Caki2 (cell line): ENCODE measurements around the gene LY6G6D. TPM values are rescaled to one million over a fixed set of nuclear protein-coding genes. Genes with fewer than 3 reads are reported as not detected.
"Not testable (repeated sequence)": the region's sequence is repeated elsewhere in the genome, so short reads cannot be mapped to it uniquely, and the experiment has no call there.

Experiments used
- DNase-seq: peaks from one replicate; pipeline ENCODE4 v3.0.0-alpha.2; 2015; ENCODE audit warnings: low read depth
- in situ Hi-C: cut with HindIII; loops from 2 replicates; pipeline ENCODE4 v1.10.0; 2016; ENCODE audit warnings: low sequenced_read_pairs, low pct_unique_long_range_greater_than_20kb, mixed read lengths
- total RNA-seq: library from RNA; depleted of rRNA; stranded (reverse); fragments of >200 nt; shearing (Covaris generic); gene quantifications from 2 replicates; pipeline ENCODE4 v1.2.3, GENCODE V29; 2014; ENCODE audit warnings: low replicate concordance

LY6G6D gene
- total RNA-seq, 1 experiment from 2014 or later: not detected

DNA sequence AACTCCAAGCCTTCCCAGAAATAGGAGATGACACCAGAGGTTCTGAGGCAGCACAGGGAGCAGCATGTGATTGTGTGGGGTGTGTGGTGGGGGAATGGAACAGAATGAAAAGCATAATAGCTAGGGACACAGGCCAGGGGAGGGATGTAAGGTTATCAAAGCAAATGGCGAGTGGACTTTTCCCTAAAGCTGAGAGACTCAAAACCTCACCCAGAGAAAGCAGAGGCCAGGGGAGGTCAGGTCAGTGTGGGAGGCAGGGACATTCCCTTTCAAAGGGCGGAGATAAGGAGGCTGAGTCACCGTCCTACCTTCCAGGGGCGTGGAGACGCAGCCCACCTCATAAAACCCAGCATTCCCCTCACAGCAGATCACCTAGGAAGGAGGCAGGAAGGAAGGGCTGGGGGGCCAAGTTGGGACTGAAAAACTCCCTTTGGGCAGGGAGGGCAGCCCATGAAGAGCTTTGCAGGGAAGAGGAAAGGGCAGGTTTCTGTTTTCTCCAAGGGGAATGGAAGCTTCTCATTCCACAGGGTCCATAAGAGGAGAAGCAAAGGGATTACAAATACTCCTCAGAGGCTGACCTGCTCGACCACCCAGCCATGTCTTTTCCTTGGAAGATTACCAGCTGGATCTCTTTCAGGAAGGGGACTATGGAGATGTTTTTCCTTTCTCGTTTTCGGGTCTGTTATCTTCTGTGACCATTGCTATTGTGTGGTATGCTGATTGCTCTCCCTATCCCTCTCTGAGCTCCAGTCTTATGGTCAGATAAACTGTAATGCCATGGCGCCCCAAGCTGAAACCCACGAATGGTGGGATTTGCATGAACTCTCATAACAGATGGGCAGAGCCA lies 24.7 kb upstream of the LY6G6D start:
- in situ Hi-C loops: no loop called here
- DNase-seq: no peak

DNA sequence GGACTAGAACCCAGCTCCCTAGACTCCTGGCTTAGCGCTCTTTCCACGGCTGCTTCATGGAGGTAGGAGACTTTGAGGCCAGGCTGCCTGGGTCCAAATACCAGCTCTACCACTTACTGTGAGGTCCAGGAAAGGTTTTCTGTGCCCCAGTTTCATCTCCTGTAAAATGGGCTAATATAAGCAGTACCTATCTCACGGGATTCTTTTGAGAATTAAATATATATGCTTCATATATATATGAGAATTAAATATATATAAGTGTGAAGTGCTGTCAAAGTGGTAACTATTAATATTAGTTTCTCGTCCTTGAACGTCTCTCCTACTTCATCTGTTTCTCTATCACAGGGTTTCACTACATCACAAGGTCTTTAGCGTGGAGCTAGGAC lies 24.1 kb upstream of the LY6G6D start:
- in situ Hi-C loops: no loop called here

DNA sequence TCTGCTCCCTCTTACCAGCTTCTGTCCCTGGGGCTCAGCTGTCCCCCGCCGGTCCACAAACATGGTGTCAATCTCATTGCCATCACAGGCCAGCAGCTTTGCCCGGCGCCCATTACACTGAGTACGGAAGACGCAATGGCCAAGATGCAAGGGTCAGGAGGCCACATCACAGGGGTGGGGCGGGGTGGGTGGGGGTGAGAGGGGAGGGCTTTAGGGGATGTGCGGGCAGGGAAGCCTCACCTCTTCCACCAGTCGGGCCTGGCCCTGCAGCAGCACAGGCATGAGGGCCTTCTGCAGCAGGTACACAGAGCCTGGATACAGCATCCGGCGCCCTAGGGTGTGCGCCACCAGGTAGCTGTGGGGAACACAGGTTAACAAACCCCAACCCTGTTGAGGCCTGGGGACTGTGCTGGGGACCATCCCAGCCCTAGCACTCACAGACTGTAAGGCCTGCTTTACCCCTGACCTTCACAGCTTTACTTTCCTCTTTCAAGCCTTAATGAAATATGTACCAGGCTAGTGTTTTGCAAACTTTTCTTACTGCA lies 23.5 kb upstream of the LY6G6D start:
- in situ Hi-C loops: no loop called here
- no peak for DNase-seq

More for the DNA sequence above, 24.1 kb upstream of the LY6G6D start:
- no peak for DNase-seq

DNA sequence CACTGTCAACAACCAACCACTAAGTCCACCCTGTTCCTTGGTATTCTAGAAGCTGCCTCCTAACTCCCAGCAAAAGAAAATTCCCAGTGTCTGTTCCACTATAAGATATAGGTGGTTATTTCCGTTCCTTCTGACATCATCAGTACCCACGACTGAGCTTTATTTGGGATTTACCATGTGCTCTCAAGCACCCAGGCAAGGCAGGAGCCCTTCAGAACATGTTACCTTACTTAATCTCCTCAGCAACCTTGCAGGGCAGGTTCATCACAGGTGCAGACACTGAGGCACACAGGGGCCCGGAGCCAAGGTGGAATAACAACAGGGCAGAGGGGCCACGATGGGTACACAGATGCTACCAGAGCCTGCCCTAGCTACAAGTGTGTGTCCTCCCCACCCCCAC lies 22.8 kb upstream of the LY6G6D start:
- no peak for DNase-seq
- in situ Hi-C loops: no loop called here

DNA sequence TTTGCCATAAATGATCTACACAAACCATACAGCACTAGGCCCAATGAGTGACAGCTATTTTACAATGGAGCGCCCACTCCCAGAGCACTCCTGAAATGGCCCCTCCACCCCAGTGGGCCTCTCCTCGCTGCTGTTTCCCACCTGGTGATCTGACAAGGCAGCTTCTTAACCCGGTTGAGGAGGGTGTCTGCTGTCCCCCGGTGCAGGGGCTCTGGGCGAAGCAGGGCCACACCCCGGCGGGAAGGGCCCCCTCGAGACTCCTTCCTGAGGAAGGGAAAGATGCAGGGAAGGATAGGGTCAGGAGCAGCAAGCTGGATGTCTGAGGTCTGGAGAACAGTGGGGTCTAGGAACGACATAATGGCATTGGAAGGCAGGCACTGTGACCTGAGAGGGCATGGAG lies 22.3 kb upstream of the LY6G6D start:
- no peak for DNase-seq
- in situ Hi-C loops: no loop called here

DNA sequence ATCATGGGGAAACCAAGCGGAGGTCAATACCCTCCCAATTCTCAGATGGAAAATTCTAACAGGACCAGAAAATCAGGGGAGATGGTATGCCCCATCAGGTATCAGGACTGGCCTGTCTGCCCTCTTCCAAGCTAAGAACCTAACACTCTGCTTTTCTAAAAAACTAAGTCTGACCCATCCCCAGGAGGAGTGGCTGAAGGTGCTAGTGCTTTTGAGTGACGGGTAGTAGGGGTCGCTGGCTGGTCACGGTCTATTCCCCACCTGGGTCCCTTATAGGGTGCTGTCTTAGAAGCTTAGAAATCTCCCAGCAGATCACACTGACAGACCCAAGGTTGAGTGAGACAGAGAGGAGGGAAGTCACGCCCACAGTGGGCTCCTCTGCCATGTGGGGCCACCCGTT lies 21.6 kb upstream of the LY6G6D start:
- DNase-seq: no peak
- in situ Hi-C loops: no loop called here

DNA sequence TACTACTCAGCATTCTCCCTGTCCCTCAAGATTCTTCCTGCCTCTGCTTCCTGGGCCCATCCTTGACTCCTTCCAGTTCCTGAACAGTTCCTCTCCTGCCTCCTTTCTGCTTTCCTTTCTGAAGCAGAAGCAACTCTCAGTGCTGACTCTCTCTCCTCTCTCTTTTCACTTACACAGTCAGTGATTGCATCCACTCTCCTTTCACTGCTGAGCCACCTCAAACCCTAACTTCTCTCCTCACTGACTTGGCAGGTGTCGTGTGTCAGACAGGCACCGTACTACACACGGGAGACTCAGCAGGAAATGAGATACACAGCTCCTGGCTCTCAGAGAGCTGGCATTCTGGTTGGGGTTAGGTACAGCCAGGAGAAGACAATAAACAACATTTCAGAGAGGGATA lies 17.6 kb upstream of the LY6G6D start:
- in situ Hi-C loops: no loop called here
- DNase-seq: no peak

DNA sequence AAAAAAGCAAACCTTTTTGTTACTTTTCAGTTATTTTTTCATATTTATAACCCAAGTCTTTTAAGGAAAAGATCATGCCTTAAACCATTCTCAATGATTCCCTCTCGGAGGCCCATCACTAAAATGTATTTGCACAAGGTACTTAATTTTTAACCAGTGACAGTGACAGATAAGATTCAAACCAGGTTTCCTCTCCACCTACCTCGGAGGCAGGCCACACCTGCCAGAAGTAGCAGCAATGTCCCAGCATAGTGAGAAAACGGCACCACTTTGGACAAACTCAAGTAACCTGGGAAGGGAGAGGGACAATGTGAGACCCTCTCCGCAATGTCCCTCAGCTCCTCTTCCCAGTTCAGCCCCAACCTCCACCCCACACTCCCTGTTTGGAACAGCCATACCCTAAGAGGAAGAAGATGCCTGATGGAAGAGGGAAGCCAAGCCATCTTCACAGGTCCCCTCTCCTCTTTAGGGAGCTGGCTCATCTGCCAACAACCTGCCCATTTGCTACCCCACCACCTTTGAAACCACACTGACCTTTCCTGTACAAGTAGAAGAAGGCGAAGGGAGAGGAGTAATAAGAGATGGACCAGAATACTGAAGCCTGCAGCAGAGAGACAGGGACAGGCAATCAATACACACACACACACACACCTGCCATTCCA lies 14.3 kb upstream of the LY6G6D start:
- in situ Hi-C loops: no loop called here
- no peak for DNase-seq

DNA sequence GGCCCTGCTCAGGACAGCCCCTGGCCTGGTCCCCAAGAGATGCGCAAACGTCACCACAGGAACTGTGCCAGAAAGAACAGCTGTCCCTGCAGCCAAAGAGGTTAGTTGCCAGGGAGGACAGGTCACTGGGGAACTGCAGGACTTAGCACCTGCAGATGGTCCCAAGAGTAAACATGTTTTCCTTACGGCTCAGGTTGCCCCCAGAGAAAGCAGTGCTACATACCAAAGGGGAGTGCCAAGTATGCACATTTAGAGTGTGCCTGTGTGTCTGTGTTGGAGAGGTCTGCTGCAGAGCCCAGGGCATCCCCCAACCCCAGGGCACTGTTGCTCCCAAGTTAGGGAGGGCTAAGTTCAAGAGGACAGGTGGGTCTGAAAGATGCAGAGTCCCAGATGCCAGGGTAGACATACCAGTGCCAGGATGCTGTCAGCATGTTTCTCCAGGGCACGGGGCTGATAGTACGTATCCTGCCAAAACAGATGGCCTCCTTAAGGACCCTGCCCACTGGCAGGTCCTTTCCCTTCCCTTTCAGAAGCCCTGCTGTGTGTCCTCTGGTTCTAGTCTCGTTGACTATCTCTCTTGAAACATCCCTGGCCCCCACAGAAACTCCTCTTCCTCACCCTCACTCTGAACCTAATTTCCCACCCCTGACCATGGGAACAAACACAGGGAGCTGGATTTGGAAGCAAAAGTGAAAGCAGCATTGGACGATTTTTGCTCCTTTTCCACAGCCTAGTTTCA lies 13.3 kb upstream of the LY6G6D start:
- in situ Hi-C loops: no loop called here
- DNase-seq: no peak

DNA sequence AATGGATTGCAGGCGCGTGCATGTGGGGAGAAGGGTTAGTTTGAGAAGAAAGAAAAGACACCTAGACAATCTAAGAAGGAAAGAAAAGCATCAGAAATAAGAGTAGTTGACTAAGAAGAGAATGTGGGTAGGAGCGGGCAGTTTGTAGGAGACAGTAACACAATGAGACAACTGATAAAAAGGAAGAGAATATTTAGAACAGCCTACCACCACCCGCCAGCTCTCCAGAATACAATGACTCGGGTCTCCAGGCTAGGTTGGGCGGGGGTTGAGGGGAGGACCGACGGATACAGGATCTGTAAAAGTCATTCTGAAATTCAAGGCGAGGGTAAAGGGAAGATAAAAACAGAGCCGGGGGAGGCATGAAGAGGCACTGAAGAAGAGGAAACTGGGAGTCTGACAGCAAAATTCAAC lies 12.7 kb upstream of the LY6G6D start:
- in situ Hi-C loops: no loop called here
- no peak for DNase-seq

DNA sequence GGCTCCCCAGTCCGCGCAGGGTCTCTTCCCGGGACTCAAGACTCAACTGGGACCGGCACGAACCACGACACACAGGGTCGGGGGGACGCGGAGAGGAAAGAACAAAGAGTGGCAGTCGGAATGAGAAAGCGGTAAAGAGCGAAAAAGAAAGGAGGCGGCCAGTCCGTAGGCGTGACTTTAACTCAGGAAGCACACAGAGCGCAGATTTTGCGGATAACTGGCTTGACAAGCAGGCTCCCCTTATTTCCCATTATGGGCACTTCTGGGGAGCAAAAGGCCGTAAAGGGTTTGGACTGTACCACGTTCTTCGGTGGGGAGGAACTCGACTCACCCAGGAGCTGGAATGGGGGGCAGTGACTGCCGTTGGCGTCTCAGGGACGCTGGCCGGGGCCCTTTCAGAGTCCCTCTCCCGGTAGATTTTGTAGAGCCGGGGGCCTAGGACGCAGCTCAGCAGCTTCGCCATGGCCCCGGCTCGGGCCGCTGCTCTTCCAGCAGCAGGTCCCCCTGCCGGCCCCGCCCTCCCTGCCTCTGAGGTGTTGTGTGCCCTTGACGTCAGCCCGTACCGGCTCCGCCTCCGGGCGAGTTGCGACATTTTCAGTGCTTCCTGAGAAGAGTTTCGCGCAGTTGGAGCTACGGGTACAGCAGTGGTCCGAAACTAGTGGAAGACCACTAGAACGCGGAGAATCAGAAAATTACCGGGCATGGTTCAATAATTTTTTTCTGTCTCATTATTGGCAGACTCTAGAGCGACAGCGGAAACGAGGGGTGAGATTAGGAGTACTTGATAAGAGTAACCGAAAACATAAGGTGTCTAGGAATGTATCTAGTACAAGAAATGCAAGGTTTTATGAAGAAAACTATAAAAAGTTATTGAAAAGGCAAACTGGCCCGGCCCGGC lies 12.1 kb upstream of the LY6G6D start, which contains the start of gene ABHD16A:
Gene ABHD16A (minus strand): TSS at position 506 of the 898 bp plus-strand sequence. CDS start 43 bp downstream, at position 463.
- peak; percentile 94 for DNase-seq
- in situ Hi-C loops: no loop called here

DNA sequence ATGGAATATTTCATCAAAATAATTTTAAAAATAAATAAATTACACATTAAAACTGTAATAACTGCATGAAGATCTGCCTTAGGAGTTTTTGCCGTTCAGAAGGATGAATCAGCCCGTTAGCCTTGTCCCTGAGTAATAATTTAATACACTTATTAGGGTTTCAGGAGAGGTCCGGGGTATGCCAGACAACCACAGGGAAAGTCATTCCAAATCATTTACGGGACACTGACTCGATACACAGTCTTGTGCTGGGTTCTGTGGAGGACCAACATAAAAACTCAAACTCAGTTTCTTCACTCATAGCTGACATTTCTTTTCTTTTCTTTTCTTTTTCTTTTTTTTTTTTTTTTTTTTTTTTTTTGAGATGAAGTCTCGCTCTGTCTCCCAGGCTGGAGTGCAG lies 9.2 kb upstream of the LY6G6D start:
- no peak for DNase-seq

DNA sequence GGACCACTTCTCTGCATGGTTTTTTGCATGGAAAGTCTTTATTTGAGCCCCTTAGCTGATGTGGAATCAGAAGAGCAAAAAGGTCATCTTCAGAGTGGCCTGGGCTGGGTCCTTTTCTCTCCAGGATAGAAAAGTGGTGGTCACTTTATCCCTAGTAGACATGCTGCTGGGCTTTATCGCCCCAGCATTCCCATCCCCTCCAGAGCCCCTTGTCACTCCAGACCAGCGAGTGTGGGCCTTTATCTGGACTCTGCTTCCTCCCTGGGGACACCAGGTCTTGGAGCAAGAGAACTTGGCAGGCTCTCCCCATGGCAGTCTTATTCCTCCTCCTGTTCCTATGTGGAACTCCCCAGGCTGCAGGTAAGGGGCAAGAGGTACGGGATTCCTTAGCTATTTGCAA lies 8.5 kb upstream of the LY6G6D start, which contains the start of gene LY6G6F:
Gene LY6G6F (plus strand): TSS at position 268 of the 400 bp plus-strand sequence. CDS start 41 bp downstream, at position 309.
- no peak for DNase-seq
- in situ Hi-C loops: no loop called here

More for the DNA sequence above, 9.2 kb upstream of the LY6G6D start:
- in situ Hi-C loops: no loop called here

DNA sequence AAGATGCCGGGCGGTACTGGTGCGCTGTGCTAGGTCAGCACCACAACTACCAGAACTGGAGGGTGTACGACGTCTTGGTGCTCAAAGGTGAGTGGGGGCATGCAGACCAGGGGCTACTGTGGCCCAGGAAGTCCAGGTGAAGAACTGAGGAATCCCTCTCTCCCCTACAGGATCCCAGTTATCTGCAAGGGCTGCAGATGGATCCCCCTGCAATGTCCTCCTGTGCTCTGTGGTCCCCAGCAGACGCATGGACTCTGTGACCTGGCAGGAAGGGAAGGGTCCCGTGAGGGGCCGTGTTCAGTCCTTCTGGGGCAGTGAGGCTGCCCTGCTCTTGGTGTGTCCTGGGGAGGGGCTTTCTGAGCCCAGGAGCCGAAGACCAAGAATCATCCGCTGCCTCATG lies 7.4 kb upstream of the LY6G6D start:
- no peak for DNase-seq
- in situ Hi-C loops: no loop called here

DNA sequence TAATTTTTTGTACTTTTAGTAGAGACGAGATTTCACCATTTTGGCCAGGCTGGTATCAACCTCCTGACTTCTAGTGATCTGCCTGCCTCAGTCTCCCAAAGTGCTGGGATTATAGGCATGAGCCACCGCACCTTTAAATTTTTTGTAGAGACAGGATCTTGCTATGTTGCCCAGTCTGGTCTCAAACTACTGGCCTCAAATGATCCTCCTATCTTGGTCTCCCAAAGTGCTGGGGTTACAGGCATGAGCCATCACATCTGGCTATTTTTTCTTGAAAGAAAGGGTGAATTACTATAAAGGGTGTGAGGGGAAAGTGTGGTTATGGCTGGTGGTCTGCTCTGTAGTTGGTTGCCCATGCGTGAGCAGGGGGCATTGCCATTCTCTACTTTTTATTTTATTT lies 6.9 kb upstream of the LY6G6D start:
- in situ Hi-C loops: no loop called here

DNA sequence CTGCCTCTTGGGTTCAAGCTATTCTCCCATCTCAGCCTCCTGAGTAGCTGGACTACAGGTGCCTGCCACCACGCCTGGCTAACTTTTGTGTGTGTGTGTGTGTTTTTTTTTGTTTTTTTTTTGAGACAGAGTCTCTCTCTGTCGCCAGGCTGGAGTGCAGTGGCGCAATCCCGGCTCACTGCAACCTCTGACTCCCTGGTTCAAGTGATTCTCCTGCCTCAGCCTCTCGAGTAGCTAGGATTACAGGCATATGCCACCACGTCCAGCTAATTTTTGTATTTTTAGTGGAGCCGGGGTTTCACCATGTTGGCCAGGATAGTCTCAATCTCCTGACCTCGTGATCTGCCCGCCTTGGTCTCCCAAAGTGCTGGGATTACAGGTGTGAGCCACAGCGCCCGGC lies 6.0 kb upstream of the LY6G6D start:
- DNase-seq, in situ Hi-C loops: not testable (repeated sequence)

More for the DNA sequence above, 6.9 kb upstream of the LY6G6D start:
- no peak for DNase-seq

DNA sequence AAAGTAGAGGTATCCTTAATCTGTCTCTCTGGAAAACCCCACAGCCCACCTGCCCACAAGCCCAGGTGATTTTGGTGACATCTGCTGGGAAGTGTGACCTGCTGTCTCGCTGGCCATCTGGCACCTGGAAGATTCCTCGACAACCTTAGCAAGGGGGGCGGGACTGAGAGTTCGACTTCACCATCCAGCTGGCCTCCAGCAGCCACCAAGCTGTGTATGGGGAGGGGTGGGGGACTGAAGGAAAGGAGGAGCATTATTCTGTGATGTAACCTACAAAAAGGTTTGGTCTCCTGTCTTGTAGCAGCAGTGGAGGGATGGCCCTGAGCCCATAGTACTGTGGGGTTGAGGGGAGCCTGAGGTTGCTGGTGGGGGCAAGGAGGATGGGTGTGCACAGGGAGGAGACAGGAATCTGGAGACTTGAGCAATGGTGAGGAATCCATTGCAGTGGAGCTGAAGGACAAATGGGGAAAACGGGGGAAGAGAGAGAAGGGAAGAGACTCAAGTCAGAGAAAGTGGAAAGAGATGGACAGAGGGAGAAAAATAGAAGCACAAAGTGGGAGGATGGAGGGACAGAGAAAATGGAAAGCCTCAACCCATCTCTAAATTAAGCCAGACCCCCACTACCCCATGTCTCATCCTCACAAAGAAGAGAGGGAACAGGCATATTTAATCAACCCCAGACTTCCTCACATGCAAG lies 4.5 kb upstream of the LY6G6D start:
- DNase-seq: no peak
- in situ Hi-C loops: no loop called here
